ENCODE measurements around the gene RFC5.
"Not testable (repeated sequence)": the region's sequence is repeated elsewhere in the genome, so short reads cannot be mapped to it uniquely, and the experiment has no call there.

The RFC5 gene

GRCh38 chr12:118053071-118053985 lies 36.8 kb downstream of the RFC5 start:
- DNase-seq, result no peak

- no peak for DNase-seq
Observed at GRCh38 chr12:118055144-118055557, 38.6 kb downstream of the RFC5 start.

- no peak for DNase-seq
Observed at GRCh38 chr12:118055865-118056773, 39.6 kb downstream of the RFC5 start.

- DNase-seq, result no peak
Observed at GRCh38 chr12:118058227-118058626, 41.7 kb downstream of the RFC5 start.

GRCh38 chr12:118058881-118059280 lies 42.4 kb downstream of the RFC5 start:
- DNase-seq, result no peak

GRCh38 chr12:118059341-118060191 lies 43.1 kb downstream of the RFC5 start:
- DNase-seq, result no peak

- no peak for DNase-seq
Observed at GRCh38 chr12:118060301-118061010, 44.0 kb downstream of the RFC5 start.

- no peak for DNase-seq
Observed at GRCh38 chr12:118061011-118061872, 44.7 kb downstream of the RFC5 start, which contains the start of gene WSB2. TSS of gene WSB2 (minus strand) at chr12:118061179. CDS start at chr12:118061048, 131 bp downstream.

- DNase-seq, result no peak
Observed at GRCh38 chr12:118061873-118062843, 45.7 kb downstream of the RFC5 start.

- no peak for DNase-seq
Observed at GRCh38 chr12:118063576-118064391, 47.3 kb downstream of the RFC5 start.

GRCh38 chr12:118064608-118065007 lies 48.1 kb downstream of the RFC5 start:
- no peak for DNase-seq

GRCh38 chr12:118065380-118065779 lies 48.9 kb downstream of the RFC5 start:
- no peak for DNase-seq

- DNase-seq, result no peak
Observed at GRCh38 chr12:118068445-118068844, 51.9 kb downstream of the RFC5 start.

- DNase-seq, result no peak
Observed at GRCh38 chr12:118070650-118071049, 54.1 kb downstream of the RFC5 start.

- no peak for DNase-seq
Observed at GRCh38 chr12:118073768-118074167, 57.3 kb downstream of the RFC5 start.

GRCh38 chr12:118081521-118081920 lies 65.0 kb downstream of the RFC5 start:
- not testable (repeated sequence) for DNase-seq

Measured in cortex of kidney (tissue), 1 donor.